K562 (cell line): Measurements from ENCODE around the gene TSSK2. TPM values are rescaled to one million over a fixed set of nuclear protein-coding genes. Genes with fewer than 3 reads are reported as not detected.

ENCODE experiments used
- ATAC-seq: fragments of 200-7000 bp; cut with Tn5 transposase; 3 replicates; pipeline ENCODE4 v1.9.1; 2020; ENCODE audit warnings: moderate library complexity
- BruUV-seq: library from RNA; stranded (reverse); fragments of 400-500 nt; replicated peaks from 2 replicates; lab custom pipeline; 2021; lab: Mats Ljungman, UMichigan
- CTCF ChIA-PET: fragments of 300-600 bp; formaldehyde crosslinking; extraction: SDS; loops from one replicate; lab custom pipeline; 2021; ENCODE audit warnings: low intra/inter-chr PET ratio; lab: Yijun Ruan, JAX
- POLR2A ChIA-PET: fragments of 300-600, 350-650 bp; sonication (Branson Sonifier 250); formaldehyde crosslinking; extraction: SDS; loops from one replicate; lab custom pipeline; 2021; ENCODE audit warnings: antibody characterized with exemption, inconsistent platforms; lab: Yijun Ruan, JAX
- DNase-seq, 4 experiments: peaks; one replicate each; pipeline versions ENCODE4 v3.0.0 to v3.0.0-alpha.2; 2011 to 2018; ENCODE audit warnings: low spot score in 3 of 4, mixed read lengths in 3 of 4; ENCODE audit errors: extremely low read depth in 1 of 4
- FAIRE-seq: peaks from 2 replicates; lab custom pipeline; 2011; peaks lifted over from hg19 to GRCh38; lab: Jason Lieb, UNC
- H2AFZ ChIP-seq: 2 replicates; pipeline ENCODE4 v1.6.0; 2011; ENCODE audit warnings: low read depth, low read length, control low read depth, inconsistent platforms
- H3K27ac ChIP-seq: fragments of 200-600 bp; 3 replicates; pipeline ENCODE4 v1.8.0; 2011; ENCODE audit warnings: low read depth, mild to moderate bottlenecking, control low read depth, inconsistent platforms, low read length, moderate library complexity, mixed read lengths; ENCODE audit errors: extremely low read depth
- H3K27me3 ChIP-seq, 2 experiments: fragments of 300-600 bp in 1 of 2; 2 replicates in 1 of 2; 3 replicates in 1 of 2; pipeline versions ENCODE4 v1.6.0 to v1.8.0; 2011; ENCODE audit warnings: inconsistent platforms in 2 of 2, low read length in 2 of 2, mild to moderate bottlenecking in 1 of 2, mixed read lengths in 1 of 2, moderate library complexity in 1 of 2; ENCODE audit not compliant: control insufficient read depth in 2 of 2, insufficient read depth in 2 of 2
- H3K36me3 ChIP-seq: fragments of 300-600 bp; 3 replicates; pipeline ENCODE4 v1.8.0; 2011; ENCODE audit warnings: mild to moderate bottlenecking, low read length, inconsistent platforms; ENCODE audit not compliant: control insufficient read depth, insufficient read depth
- H3K4me1 ChIP-seq, 2 experiments: fragments of 200-600 bp in 1 of 2; replicated peaks in 1 of 2; 2 replicates in 1 of 2; 3 replicates in 1 of 2; pipeline versions ENCODE4 v1.5.1 to v1.8.0; 2011; ENCODE audit warnings: inconsistent platforms in 2 of 2, low read length in 2 of 2, mild to moderate bottlenecking in 1 of 2, mixed read lengths in 1 of 2, moderate library complexity in 1 of 2; ENCODE audit not compliant: control insufficient read depth in 2 of 2, insufficient read depth in 2 of 2
- H3K4me2 ChIP-seq: 2 replicates; pipeline ENCODE4 v1.6.1; 2011; ENCODE audit warnings: low read length, control low read depth, inconsistent platforms, mixed read lengths; ENCODE audit not compliant: insufficient read depth
- H3K4me3 ChIP-seq: fragments of 200-600 bp; sonication (generic), shearing (Covaris generic); 2 replicates; pipeline ENCODE4 v1.5.1; 2016; ENCODE audit warnings: control low read depth, inconsistent platforms
- H3K79me2 ChIP-seq: fragments of 200-600 bp; 3 replicates; pipeline ENCODE4 v1.8.0; 2011; ENCODE audit warnings: low read length, inconsistent platforms; ENCODE audit not compliant: control insufficient read depth, insufficient read depth
- H3K9ac ChIP-seq, 2 experiments: 2 replicates each; pipeline versions ENCODE4 v1.6.0 to v1.6.1; 2011; ENCODE audit warnings: low read depth in 2 of 2, low read length in 2 of 2, control low read depth in 1 of 2, inconsistent platforms in 1 of 2, mild to moderate bottlenecking in 1 of 2, mixed read lengths in 1 of 2; ENCODE audit not compliant: insufficient read depth in 1 of 2
- H3K9me1 ChIP-seq: one replicate; pipeline ENCODE4 v1.6.0; 2011; ENCODE audit warnings: inconsistent platforms, mild to moderate bottlenecking, low read length, moderate library complexity; ENCODE audit not compliant: control insufficient read depth, insufficient read depth
- H3K9me3 ChIP-seq: replicated peaks from 2 replicates; pipeline ENCODE4 v1.5.1; 2011; ENCODE audit warnings: low read depth, low read length, inconsistent platforms; ENCODE audit not compliant: control insufficient read depth, insufficient read depth
- H4K20me1 ChIP-seq: replicated peaks from 2 replicates; pipeline ENCODE4 v1.6.1; 2011; ENCODE audit warnings: low read length, inconsistent platforms, mixed read lengths; ENCODE audit not compliant: control insufficient read depth, insufficient read depth
- CC2D1A ChIP-seq: fragments of 450-650 bp; IDR thresholded peaks from 2 replicates; pipeline ENCODE4 v1.6.1; 2017; ENCODE audit warnings: mild to moderate bottlenecking
- ESRRA ChIP-seq: fragments of 450-650 bp; IDR thresholded peaks from 2 replicates; pipeline ENCODE4 v1.6.1; 2014; ENCODE audit warnings: low read depth, mild to moderate bottlenecking, moderate library complexity, borderline replicate concordance
- KLF6 ChIP-seq: fragments of 250-450 bp; sonication (Bioruptor Pico); IDR thresholded peaks from 2 replicates; pipeline ENCODE4 v1.4.0; 2020; ENCODE audit warnings: mild to moderate bottlenecking, moderate library complexity, borderline replicate concordance
- MAFF ChIP-seq: IDR thresholded peaks from 2 replicates; pipeline ENCODE4 v1.6.1; 2012; ENCODE audit warnings: low read length, improper control_type of control experiment
- NBN ChIP-seq: fragments of 450-650 bp; IDR thresholded peaks from 2 replicates; pipeline ENCODE4 v1.6.1; 2016; ENCODE audit warnings: low read depth, mild to moderate bottlenecking
- NR1H2 ChIP-seq: sonication (generic); formaldehyde crosslinking; IDR thresholded peaks from 2 replicates; pipeline ENCODE4 v1.4.0; 2020; ENCODE audit warnings: mild to moderate bottlenecking, missing genetic modification reagents
- NR2C2 ChIP-seq, 2 experiments: fragments of 200-800 bp in 1 of 2; sonication (Bioruptor generic) in 1 of 2; sonication (generic) in 1 of 2; formaldehyde crosslinking in 1 of 2; IDR thresholded peaks; 2 replicates each; pipeline versions ENCODE4 v1.6.1 to v1.8.0; 2016 to 2022; ENCODE audit warnings: mild to moderate bottlenecking in 1 of 2, missing compliant biosample characterization in 1 of 2, missing genetic modification characterization in 1 of 2, missing genetic modification reagents in 1 of 2
- RBBP5 ChIP-seq: fragments of 200-600 bp; sonication (generic); IDR thresholded peaks from 2 replicates; pipeline ENCODE4 v1.6.1; 2012; ENCODE audit warnings: borderline replicate concordance, mild to moderate bottlenecking, low read length, control low read depth, inconsistent platforms; ENCODE audit not compliant: insufficient read depth, poor library complexity, severe bottlenecking
- TAF15 ChIP-seq: fragments of 200-400 bp; formaldehyde crosslinking; IDR thresholded peaks from 2 replicates; pipeline ENCODE4 v1.6.1; 2017; ENCODE audit warnings: mild to moderate bottlenecking, low read depth, low read length, moderate library complexity
- ZBTB5 ChIP-seq: fragments of 450-650 bp; IDR thresholded peaks from 2 replicates; pipeline ENCODE4 v1.6.1; 2017; ENCODE audit warnings: antibody characterized with exemption
- ZNF121 ChIP-seq: sonication (generic); formaldehyde crosslinking; conservative IDR thresholded peaks from 2 replicates; pipeline ENCODE4 v1.8.0; 2022; ENCODE audit warnings: missing genetic modification reagents
- ZNF277 ChIP-seq: fragments of 250-450 bp; sonication (Bioruptor Pico); IDR thresholded peaks from 2 replicates; pipeline ENCODE4 v1.8.0; 2022; ENCODE audit warnings: inconsistent platforms, mild to moderate bottlenecking, moderate library complexity, borderline replicate concordance
- ZNF609 ChIP-seq: sonication (generic); formaldehyde crosslinking; IDR thresholded peaks from 2 replicates; pipeline ENCODE4 v1.8.1; 2023; ENCODE audit warnings: missing genetic modification reagents, mild to moderate bottlenecking, borderline replicate concordance
- WGBS: fragments of 100-300 bp; shearing (Covaris generic); methylation state at CpG from one replicate; pipeline ENCODE4 v1.1.6; 2016; ENCODE audit warnings: low coverage, mixed read lengths; ENCODE audit not compliant: insufficient coverage; ENCODE audit errors: missing lambda C conversion rate; 5-methylcytosine and 5-hydroxymethylcytosine counted together
- in situ Hi-C: fragments of 300-500 bp; cut with MboI; formaldehyde crosslinking; loops from 4 replicates; pipeline ENCODE4 v1.15.0; 2018; ENCODE audit warnings: inconsistent platforms, mixed read lengths
- intact Hi-C: fragments of 100-400 bp; cut with micrococcal nuclease; formaldehyde crosslinking; loops from 2 replicates; pipeline ENCODE4 v1.14.2; 2022
- polyA plus RNA-seq, 8 experiments: library from polyadenylated mRNA; depleted of rRNA in 4 of 8; stranded (reverse) in 5 of 8; unstranded in 3 of 8; fragments of >200 nt; fragmentation: Nextera tagmentation in 2 of 8; fragmentation: Illumina TruSeq in 1 of 8; extraction: Ambion mirVana in 2 of 8; extraction: Trizol in 1 of 8; gene quantifications; 2 replicates each; pipeline versions ENCODE4 v1.2.1 to v1.2.3, GENCODE V29; 2011 to 2014; ENCODE audit warnings: inconsistent platforms in 1 of 8, missing spikeins in 1 of 8
- total RNA-seq, 7 experiments: library from RNA; depleted of rRNA in 6 of 7; stranded (reverse); fragments of >200 nt in 6 of 7; fragmentation: Illumina TruSeq in 2 of 7; extraction: Trizol in 2 of 7; gene quantifications; 2 replicates each; pipeline versions ENCODE4 v1.2.1 to v1.2.3, GENCODE V29; 2011 to 2021; ENCODE audit warnings: low replicate concordance in 1 of 7

The TSSK2 gene
- total and polyA plus RNA-seq, 9 of the 15 experiments (the other 6 are each of a cell fraction or from before 2014, with no cell fraction given), result 0.04 TPM; not detected in 8

GRCh38 chr22:19139974-19140373, 8.9 kb downstream of the TSSK2 start:
- intact Hi-C loops, result loop anchor here (10.0 kb wide), 1 partner anchor 65 kb away; no protein-coding TSS in a partner anchor
- in situ Hi-C loops, result no loop called here
- Histone ChIP-seq H3K27ac (no peak overlapping the region), H3K4me1 (peaks cover 4 to 26% of the 10 kb centered on the region in 2 experiments; a peak in 4 of 5 replicates), H2AFZ (no peak overlapping the region), H3K4me2 (no peak overlapping the region), H3K79me2 (peaks cover 15% of the 10 kb centered on the region), H3K36me3 (peaks cover 75% of the 10 kb centered on the region), H3K27me3 (no peaks in the 10 kb centered on the region), H3K4me3 (no peak overlapping the region), H3K9me1 (peaks cover 8% of the 10 kb centered on the region), H4K20me1 (no peaks in the 10 kb centered on the region), H3K9ac (peak overlapping the region in 1 of 2 experiments; percentile 12; a peak in 1 of 4 replicates), H3K9me3 (no peaks in the 10 kb centered on the region)
- POLR2A ChIA-PET, result interaction anchor here (0.5 to 3.4 kb wide), 5 partner anchors 8 to 280 kb away, joined by 3 to 17 read pairs (median 5); partner anchors contain the start of gene DGCR2
- no TSS peak for BruUV-seq
- WGBS, result 84% methylated on average over 4 of the region's 5 CpGs
- ATAC-seq, result no peak
- CTCF ChIA-PET, result interaction anchor here (0.6 kb wide), 1 partner anchor 308 kb away, joined by 4 read pairs; no protein-coding TSS in a partner anchor
- FAIRE-seq, result no peak
- DNase-seq, result no peak
- TF ChIP-seq NR2C2 (CRISPR knock-in tag; IDR thresholded peaks at IDR 0.05) (peak; percentile 64), NR2C2 (tag; IDR thresholded peaks at IDR 0.05) (no peak), ZBTB5 (no peak), MAFF (no peak), ZNF277 (CRISPR knock-in tag) (peak; percentile 23; the same call in 1 of the 2 replicates), KLF6 (CRISPR knock-in tag) (no peak), TAF15 (no peak), NR1H2 (CRISPR knock-in tag) (no peak), NBN (no peak), ZNF121 (CRISPR knock-in tag) (no peak), ESRRA (no peak), ZNF609 (CRISPR knock-in tag) (peak; percentile 54; the same call in 1 of the 2 replicates), CC2D1A (no peak), RBBP5 (no peak)
